GM12873 (cell line): ENCODE measurements around the gene CSF3R.

Source experiments
- TF ChIP-seq, protein P1 (sequence below): IDR thresholded peaks from 2 replicates; pipeline ENCODE4 v1.5.1; 2012; ENCODE audit warnings: low read depth, mild to moderate bottlenecking, moderate library complexity, low read length, control low read depth; ENCODE audit not compliant: insufficient read depth; ENCODE audit errors: missing control alignments

Gene CSF3R

DNA sequence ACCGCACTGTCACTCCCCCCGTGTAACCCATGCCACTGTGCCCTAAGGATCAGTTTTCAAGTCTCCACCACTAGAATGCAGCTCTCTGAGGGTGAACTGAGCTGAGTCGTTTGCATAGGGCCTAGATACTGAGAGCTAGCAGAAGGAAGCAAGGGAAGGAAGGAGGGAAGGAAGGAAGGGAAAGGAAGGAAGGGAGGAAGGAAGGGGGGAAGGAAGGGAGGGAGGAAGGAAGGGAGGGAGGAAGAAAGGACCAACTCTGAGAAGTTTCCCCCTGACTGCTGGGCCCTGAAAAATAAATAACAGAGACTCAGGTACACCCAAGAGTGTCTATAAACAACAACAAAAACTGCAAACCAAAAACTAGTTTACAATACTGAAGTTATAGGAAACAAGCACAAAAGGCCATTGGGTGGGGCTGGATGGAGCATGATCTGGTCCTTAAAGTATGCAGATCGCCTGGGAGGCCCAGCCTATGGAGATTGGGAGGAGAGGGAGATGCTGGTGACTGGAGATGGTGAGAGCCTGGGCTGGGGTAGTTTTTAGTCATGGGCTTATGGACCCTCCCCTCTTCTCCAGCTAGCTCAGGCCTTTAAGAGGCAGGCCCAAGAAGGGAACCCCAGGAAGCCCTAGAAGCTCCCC lies 16.9 kb downstream of the CSF3R start:
- TF ChIP-seq, protein P1, sequence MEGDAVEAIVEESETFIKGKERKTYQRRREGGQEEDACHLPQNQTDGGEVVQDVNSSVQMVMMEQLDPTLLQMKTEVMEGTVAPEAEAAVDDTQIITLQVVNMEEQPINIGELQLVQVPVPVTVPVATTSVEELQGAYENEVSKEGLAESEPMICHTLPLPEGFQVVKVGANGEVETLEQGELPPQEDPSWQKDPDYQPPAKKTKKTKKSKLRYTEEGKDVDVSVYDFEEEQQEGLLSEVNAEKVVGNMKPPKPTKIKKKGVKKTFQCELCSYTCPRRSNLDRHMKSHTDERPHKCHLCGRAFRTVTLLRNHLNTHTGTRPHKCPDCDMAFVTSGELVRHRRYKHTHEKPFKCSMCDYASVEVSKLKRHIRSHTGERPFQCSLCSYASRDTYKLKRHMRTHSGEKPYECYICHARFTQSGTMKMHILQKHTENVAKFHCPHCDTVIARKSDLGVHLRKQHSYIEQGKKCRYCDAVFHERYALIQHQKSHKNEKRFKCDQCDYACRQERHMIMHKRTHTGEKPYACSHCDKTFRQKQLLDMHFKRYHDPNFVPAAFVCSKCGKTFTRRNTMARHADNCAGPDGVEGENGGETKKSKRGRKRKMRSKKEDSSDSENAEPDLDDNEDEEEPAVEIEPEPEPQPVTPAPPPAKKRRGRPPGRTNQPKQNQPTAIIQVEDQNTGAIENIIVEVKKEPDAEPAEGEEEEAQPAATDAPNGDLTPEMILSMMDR = no peak

DNA sequence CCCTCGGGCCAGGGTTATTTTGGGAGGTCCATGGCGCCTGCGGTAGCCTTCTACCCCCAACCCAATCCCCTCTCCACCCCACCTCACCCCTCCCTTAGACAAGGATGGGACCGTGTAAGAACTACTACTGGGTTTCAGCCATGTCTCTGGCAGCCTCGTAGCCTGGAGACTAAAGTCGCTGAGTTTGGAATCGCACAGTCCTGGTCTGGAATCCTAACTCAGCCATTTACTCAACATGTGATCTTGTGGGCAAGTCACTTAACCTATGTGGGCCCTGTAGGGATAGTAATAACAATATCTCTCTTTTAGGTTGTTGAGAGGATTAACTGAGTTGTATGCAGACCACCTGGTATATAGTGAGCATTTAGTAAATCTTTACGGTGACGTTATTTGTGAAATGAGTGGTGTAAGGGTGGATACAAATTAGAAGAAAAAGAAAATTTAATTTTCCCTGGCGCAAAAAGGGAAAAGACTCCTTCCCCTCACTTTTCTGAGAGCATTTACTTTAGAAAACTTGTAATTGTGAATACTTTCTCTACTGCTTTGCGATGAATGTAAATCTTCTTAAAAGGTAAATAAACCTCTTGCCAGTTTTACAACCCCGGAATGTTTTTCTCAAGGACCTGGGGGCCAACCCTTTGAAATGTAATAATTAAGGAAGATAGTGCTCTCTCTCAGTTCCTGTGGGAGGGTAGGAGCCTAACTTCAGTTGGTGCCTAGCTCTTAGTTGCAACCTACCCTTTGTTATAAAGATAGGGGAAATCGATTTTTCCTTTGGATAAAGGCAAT lies 17.9 kb downstream of the CSF3R start:
- TF ChIP-seq, protein P1 = no peak

DNA sequence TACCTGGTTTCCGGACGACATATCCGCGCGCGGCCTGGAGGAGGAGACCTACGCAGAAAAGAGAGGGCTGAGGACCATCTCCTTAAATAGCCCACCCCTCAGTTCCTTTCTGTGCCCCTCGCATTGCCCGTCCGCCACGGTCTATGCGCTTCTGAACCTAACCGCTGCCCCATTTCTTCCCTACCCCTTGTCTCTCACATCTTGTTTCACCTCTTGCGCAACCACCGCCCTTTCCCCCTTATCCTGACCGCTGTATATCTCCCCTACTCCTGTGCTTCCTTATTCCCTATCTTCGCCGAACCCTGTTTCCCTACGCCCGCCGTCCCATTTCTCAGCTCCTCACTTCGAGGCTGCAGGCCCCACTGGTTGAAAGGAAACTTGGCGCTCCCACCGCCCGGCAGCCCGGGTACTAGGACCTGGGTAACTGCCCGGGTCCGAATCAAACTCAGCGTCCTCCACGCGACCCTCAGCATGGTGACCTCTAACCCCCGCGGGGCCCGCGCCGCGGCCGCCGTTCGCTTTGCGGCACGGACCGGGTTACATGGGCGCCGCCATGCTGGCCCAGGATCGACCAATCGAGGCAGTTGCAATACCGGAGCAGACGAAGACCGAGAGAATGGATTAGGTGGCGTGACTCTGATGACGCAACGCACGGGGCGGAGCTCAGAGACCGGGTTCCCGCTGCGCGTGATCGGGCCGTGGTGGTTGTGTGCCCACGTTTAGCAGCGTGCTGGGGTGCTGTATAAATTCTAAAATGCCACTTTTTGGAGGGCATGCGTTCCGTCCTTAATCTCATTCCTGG lies 18.7 kb downstream of the CSF3R start, which contains the start of gene MRPS15:
Gene MRPS15 (minus strand): TSS at position 582 of the 802 bp plus-strand sequence. CDS start 109 bp downstream, at position 473.
- TF ChIP-seq, protein P1 = no peak

DNA sequence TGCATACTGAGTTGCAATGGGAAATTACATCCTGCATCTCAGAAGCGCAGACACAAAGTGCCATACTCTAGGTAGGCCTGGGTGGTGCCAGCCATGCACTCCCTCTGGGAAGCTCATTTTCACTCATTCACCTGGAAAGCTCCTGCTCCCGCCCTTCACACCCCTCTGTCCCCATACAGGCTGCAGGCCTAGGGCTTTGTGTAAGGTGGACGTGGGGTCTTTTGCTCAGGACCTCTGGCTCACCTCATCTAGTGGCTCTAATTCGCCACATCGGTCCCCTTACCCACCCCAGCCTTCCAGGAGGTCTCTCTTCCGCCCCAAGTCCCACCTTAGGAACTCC lies 19.3 kb downstream of the CSF3R start:
- TF ChIP-seq, protein P1 = no peak

DNA sequence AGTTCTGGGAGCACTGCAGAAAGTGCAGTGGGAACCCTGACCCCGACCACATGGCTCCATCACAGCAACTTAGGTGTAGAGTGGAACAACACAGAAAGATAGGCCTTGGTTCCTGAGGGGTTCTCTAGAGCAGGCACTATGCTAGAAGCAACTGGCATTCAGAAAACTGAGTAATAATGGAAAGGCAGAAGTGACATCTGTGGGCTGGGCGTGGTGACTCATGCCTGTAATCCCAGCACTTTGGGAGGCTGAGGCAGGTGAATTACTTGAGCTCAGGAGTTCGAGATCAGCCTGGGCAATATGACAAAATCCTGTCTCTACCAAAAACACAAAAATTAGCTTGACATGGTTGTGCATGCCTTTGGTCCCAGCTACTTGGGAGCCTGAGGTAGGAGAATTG lies 23.8 kb downstream of the CSF3R start:
- TF ChIP-seq, protein P1 = no peak

DNA sequence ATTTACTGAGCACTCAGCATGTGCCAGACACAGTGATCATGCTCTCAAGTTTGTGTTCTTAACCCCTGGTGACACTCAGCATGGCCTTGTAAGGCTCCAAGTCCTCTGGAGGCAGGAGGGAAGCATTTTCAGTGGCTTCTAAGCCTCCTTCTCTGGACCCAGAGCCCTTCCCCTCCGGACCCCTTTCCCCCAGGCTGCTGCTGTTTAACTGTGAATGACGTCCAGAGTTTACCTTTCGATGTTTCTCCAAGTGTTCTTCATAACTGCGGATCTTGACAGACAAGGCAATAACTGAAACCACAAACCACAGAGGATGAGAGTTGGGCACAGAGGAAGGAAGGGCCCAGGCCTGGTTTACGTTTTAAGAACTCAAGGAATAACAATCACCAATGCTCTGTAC lies 25.0 kb downstream of the CSF3R start:
- TF ChIP-seq, protein P1 = no peak

DNA sequence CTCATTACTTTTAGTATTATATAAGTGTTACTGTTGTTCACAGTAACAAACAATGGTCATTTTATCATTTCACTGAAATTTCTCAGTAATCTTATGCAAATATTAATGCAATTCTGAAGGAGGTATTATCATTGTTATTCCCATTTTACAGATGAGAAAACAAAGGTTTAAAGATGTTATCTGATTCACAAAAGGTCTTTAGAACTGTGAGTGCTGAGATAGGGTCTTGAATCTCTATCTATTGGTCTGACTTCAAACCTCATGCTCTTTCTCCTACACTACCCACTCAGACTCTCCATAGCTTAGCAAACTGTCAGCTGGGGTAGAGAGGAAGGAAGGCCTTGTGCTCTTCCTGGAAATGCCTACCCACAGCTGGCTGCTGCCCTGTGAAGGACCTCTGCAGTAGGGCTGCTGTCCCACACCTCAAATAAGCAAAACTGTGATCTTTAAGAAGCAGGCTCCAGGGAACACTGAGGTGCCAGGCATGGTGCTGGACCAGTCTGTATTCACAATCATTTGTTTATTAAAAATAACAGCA lies 26.3 kb downstream of the CSF3R start:
- TF ChIP-seq, protein P1 = no peak
